ENCODE measurements around the gene C17orf67.
A peak's percentile ranks its signal among the peaks of the same experiment; 100 is the strongest.

C17orf67 gene, protein sequence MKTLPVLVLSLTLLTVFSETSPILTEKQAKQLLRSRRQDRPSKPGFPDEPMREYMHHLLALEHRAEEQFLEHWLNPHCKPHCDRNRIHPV

DNA sequence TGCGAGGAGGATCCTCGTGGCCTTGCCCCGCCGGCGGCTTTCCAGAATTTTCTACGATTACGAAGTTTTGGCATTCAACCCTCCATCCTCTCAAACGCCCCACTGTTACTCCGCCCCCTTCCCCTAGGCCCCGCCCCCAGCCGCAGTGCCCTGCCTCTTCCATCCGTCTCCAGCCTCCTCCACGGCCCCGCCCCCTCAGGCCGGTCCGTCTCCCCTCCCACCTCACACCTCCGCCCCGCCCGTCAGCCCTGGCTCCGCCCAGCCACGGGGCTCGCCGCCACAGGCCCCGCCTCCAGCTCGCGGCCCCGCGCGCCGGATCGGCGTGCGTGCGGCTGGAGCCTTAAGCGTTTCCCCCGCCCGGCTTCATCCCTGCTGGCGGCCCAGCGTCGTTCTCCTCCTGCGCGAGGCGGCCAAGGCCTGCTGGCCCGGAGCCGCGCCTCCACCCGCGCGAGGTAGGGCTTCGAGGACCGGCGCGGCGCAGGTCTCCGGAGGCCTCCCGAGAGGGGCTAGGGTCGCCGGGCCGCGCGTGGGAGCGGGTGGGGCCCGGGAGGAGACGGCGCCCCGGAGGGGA lies at the start of gene C17orf67, which contains the start of gene DGKE:
Gene C17orf67 (minus strand): TSS at position 112 of the 571 bp plus-strand sequence. CDS start 18,110 bp downstream, outside the sequence.
Gene DGKE (plus strand): TSS at position 343 of the 571 bp plus-strand sequence. CDS start 645 bp downstream, outside the sequence.
- DNase-seq (peak; percentile 96), ATAC-seq (ENCODE audit: insufficient read depth, low read depth) (peak; percentile 86)
- TF ChIP-seq EZH2 (IDR thresholded peaks at IDR 0.05; ENCODE audit: borderline replicate concordance, low read depth, low read length, severe bottlenecking) (no peak), CTCF (IDR thresholded peaks at IDR 0.05; ENCODE audit: borderline replicate concordance, extremely low read depth, low read length, poor library complexity, severe bottlenecking) (no peak)
- Histone ChIP-seq H3K27me3 (ENCODE audit: insufficient read depth, low read length, poor library complexity) (no peaks in the 10 kb centered on the region), H3K9me3 (ENCODE audit: insufficient read depth, low read length, severe bottlenecking) (no peaks in the 10 kb centered on the region), H2AFZ (ENCODE audit: low read depth, low read length) (peak within 1 kb of the TSS; percentile 81), H3K4me1 (ENCODE audit: insufficient read depth, low read length) (peaks cover 59% of the 10 kb centered on the region), H3K4me3 (ENCODE audit: low read depth in 1 of 2, low read length in 2 of 2) (peak within 1 kb of the TSS; percentile 40 to 75), H3K4me2 (ENCODE audit: insufficient read depth, low read length) (peak within 1 kb of the TSS; percentile 87), H3K36me3 (ENCODE audit: insufficient read depth, low read length) (peaks cover 33% of the 10 kb centered on the region), H3K9ac (ENCODE audit: low read depth, low read length) (peak within 1 kb of the TSS; percentile 67), H4K20me1 (ENCODE audit: insufficient read depth, low read length) (peaks cover 24% of the 10 kb centered on the region), H3K27ac (ENCODE audit: low read length) (peak within 1 kb of the TSS; percentile 68), H3K79me2 (ENCODE audit: insufficient read depth, low read length) (peaks cover 43% of the 10 kb centered on the region)

- DNase-seq, result no peak
- Histone ChIP-seq H3K4me2 (ENCODE audit: insufficient read depth, low read length) (no peak overlapping the region), H3K4me3 (ENCODE audit: low read depth in 1 of 2, low read length in 2 of 2) (no peak overlapping the region), H3K27me3 (ENCODE audit: insufficient read depth, low read length, poor library complexity) (no peaks in the 10 kb centered on the region), H4K20me1 (ENCODE audit: insufficient read depth, low read length) (no peaks in the 10 kb centered on the region), H3K4me1 (ENCODE audit: insufficient read depth, low read length) (no peaks in the 10 kb centered on the region), H3K9ac (ENCODE audit: low read depth, low read length) (no peak overlapping the region), H2AFZ (ENCODE audit: low read depth, low read length) (no peak overlapping the region), H3K36me3 (ENCODE audit: insufficient read depth, low read length) (peaks cover 3% of the 10 kb centered on the region; the same call in 1 of the 2 replicates), H3K9me3 (ENCODE audit: insufficient read depth, low read length, severe bottlenecking) (no peaks in the 10 kb centered on the region), H3K79me2 (ENCODE audit: insufficient read depth, low read length) (no peaks in the 10 kb centered on the region), H3K27ac (ENCODE audit: low read length) (no peak overlapping the region)
- no peak for TF ChIP-seq CTCF (IDR thresholded peaks at IDR 0.05; ENCODE audit: borderline replicate concordance, extremely low read depth, low read length, poor library complexity, severe bottlenecking)
- TF ChIP-seq EZH2 (IDR thresholded peaks at IDR 0.05; ENCODE audit: borderline replicate concordance, low read depth, low read length, severe bottlenecking), result no peak
- no peak for ATAC-seq (ENCODE audit: insufficient read depth, low read depth)
Measured at GRCh38 chr17:56881685-56882295, 48.1 kb upstream of the C17orf67 start.

DNA sequence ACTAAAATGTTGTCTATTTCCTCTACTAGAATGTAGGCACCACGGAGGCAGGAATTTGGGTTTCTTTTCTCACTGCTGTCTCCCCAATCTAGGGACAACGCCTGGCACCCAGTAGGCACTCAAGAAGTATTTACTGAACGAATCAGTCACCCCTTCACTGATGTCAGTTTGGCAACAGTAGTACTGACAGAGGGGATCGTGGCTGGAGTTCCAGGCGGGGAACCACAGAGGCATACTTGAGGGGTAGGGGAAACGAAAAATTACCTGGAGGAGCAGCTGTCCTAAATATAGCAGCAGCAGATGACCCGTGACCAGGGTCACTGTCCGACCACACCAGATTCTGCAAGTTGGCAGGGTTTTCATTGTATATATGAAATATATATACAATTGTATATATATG lies 46.9 kb upstream of the C17orf67 start:
- H3K27me3 ChIP-seq (ENCODE audit: insufficient read depth, low read length, poor library complexity), result no peaks in the 10 kb centered on the region
- H3K4me3 ChIP-seq (ENCODE audit: low read depth in 1 of 2, low read length in 2 of 2), result no peak overlapping the region
- H3K9me3 ChIP-seq (ENCODE audit: insufficient read depth, low read length, severe bottlenecking), result no peaks in the 10 kb centered on the region
- H3K9ac ChIP-seq (ENCODE audit: low read depth, low read length), result no peak overlapping the region
- H3K36me3 ChIP-seq (ENCODE audit: insufficient read depth, low read length), result no peaks in the 10 kb centered on the region; the same call in 1 of the 2 replicates
- H2AFZ ChIP-seq (ENCODE audit: low read depth, low read length), result no peak overlapping the region
- no peak overlapping the region for H3K4me2 ChIP-seq (ENCODE audit: insufficient read depth, low read length)
- no peak for ATAC-seq (ENCODE audit: insufficient read depth, low read depth)
- DNase-seq, result no peak
- H3K27ac ChIP-seq (ENCODE audit: low read length), result no peak overlapping the region
- TF ChIP-seq CTCF (IDR thresholded peaks at IDR 0.05; ENCODE audit: borderline replicate concordance, extremely low read depth, low read length, poor library complexity, severe bottlenecking) (no peak), EZH2 (IDR thresholded peaks at IDR 0.05; ENCODE audit: borderline replicate concordance, low read depth, low read length, severe bottlenecking) (no peak)
- H3K4me1 ChIP-seq (ENCODE audit: insufficient read depth, low read length), result no peaks in the 10 kb centered on the region
- H3K79me2 ChIP-seq (ENCODE audit: insufficient read depth, low read length), result no peaks in the 10 kb centered on the region
- H4K20me1 ChIP-seq (ENCODE audit: insufficient read depth, low read length), result no peaks in the 10 kb centered on the region
